Activated naive CD4-positive, alpha-beta T cell (primary cell): ENCODE results near the gene ADARB2.
"Not testable (repeated sequence)": the region's sequence is repeated elsewhere in the genome, so short reads cannot be mapped to it uniquely, and the experiment has no call there.

Experiments
- DNase-seq, 4 experiments: peaks; one replicate each; lab custom pipeline; 2025; lab: John Stamatoyannopoulos, UW

The ADARB2 gene

GRCh38 chr10:1169981-1170866, 567.1 kb downstream of the ADARB2 start:
- DNase-seq: no peak

DNA sequence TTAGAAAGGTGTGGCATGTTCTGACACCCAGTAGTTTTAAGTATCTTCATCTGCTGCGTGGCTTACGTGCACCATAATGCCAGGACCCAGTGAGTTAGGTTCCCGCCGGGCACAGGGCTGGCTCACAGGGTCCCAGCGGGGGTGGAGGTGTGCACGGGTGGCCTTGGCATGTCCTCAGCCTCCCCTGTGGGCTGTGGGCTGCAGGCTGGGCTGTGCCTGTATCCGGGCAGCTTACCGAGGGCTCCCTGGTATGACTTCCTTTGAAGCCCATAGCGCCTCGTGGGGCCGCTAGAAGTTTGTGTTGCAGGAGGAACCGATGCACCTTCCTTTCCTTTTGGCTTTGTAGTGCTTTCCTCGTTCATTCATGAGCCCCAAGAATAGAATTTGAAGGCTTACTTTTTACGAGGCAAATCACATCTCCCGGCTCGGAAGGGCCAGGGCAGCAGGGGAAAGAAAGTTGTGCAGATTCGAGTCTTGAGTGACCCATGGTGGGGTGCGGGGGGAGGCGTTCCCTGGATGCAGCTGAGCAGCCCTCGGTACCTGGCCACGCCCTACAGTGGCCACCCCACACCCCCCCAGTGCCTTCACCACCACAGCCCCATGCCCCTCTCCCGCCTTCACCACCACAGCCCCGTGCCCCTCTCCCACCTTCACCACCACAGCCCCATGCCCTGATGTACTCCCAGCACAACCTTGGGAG, 568.0 kb downstream of the ADARB2 start:
- DNase-seq: no peak

- no peak for DNase-seq
Observed at GRCh38 chr10:1168763-1169162, 568.6 kb downstream of the ADARB2 start.

DNA sequence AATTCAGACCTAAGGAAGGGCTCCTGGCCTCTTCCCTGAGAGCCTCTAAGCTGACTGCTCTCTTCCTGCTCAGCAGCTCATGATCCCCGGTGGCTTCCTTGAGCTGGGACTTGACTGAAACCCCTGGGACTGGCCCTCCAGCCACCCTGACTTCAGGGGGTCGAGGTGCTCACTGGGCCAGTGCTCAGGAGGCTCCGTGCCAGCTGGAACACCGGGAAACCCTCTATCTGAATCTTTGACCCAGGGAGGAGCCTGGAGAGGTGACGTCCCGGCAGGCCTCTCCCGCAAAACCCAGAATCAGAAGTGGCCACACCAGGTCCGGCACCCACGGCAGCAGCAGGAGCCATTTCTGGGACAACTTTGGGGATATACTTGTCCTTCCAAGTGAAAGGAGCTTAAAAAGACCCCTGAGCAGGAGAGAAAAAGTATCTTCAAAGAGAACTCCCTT, 570.5 kb downstream of the ADARB2 start:
- DNase-seq: no peak

- no peak for DNase-seq
Observed at GRCh38 chr10:1166101-1166827, 571.1 kb downstream of the ADARB2 start.

- DNase-seq: no peak
Observed at GRCh38 chr10:1163831-1164230, 573.5 kb downstream of the ADARB2 start.

DNA sequence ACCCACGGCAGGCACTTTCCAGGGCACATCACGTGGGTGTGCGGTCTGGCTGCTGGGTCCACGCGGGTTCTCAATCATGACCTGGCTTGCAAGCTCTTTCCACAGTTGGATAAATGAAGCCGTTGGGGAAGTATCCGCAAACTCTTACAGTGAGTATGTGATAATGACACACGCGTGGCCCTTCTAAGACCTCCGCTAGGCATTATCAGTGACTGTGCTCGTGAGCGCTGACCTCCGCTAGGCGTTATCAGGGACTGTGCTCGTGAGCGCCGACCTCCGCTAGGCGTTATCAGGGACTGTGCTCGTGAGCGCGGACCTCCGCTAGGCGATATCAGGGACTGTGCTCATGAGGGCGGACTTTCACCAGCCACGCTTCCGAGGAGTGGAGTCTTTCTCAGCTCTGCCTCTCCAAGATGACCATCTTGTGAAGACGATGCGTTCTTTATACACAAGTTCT, 574.1 kb downstream of the ADARB2 start:
- DNase-seq: no peak

- no peak for DNase-seq
Observed at GRCh38 chr10:1162481-1163203, 574.7 kb downstream of the ADARB2 start.

- DNase-seq: not testable (repeated sequence)
Observed at GRCh38 chr10:1161315-1161673, 576.0 kb downstream of the ADARB2 start.

DNA sequence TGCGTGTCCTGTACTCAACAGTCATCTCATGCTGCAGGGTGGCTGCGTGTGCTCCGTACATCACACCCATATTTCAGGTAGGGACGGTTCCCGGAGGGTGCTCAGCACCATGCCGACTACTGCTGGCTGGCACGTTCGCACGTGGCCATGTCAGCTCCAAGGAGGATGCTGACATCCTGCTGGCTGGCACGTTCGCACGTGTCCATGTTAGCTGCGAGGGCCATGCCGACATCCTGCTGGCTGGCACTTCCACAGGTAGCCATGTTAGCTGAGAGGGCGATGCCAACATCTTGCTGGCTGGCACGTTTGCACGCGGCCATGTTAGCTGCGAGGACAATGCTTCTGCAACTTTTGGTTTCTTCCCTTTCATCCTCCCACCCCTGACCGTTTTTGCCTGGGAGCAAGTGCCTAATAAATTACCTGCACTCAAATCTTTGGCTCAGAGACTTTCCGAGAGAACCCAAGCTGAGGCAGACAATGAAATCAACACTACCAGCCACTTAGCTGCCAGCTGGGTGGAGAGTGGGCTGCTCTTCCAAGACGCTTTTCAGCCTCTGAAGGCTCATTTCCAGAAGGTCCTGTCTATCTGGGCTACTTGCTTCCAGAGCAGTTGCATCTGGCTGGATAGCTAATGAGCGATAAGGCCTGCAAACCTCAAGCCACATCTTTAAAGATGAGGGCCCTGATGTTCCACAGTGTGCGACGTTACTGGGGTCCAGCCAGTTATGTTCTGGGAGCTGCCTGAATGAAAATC, 576.6 kb downstream of the ADARB2 start:
- no peak for DNase-seq

DNA sequence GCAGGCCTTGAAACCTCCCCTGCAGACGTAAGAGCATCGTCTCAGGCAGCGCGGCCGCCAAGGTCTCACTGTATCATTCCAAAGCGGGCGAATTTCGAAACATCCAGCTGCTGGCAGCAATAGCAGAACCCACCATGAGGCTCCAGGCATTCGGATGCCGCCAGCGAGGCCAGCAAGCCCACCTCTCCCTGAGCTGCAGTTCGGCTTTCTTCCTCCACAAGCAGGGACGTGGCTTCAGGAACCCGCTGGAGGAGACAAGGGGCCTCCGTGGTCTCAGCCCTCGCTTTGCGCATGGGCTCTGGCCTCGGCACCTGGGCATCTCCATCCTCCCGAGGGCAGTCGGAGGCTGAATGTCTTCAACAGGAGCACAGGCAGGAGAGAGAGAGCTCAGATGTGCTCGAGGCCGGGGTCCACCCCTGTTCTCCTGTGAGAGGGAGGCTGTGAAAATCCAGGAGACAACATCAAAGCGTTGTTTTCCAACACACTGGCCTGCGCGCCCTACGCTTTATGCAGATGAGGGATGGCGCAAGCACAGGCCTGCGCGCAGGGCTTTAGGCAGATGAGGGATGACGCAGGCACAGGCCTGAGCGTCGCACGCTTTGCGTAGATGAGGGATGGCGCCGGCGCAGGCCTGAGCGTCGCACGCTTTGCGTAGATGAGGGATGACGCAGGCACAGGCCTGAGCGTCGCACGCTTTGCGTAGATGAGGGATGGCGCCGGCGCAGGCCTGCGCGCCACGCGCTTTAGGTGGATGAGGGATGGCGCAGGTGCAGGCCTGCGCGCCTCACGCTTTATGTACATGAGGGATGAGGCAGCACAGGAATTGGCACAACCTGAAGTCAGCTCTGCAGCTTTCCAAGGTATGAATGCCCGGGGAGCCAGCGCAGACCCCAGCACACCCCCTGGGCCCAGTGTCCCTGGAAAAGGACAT, 577.9 kb downstream of the ADARB2 start:
- no peak for DNase-seq

DNA sequence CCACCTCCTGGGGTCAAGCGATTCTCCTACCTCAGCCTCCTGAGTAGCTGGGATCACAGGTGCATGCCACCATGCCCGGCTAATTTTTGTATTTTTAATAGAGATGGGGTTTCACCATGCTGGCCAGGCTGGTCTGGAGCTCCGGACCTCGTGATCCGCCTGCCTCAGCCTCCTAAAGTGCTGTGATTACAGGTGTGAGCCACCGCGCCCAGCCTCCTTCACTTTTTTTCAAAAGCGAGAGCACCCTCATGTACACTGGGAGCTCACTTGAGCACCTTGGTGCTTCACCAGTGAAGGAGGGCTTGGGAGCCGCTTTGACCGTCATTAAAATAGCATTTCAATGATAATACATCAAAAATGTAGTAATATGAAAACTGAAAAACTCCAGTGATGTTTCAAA, 578.8 kb downstream of the ADARB2 start:
- not testable (repeated sequence) for DNase-seq

DNA sequence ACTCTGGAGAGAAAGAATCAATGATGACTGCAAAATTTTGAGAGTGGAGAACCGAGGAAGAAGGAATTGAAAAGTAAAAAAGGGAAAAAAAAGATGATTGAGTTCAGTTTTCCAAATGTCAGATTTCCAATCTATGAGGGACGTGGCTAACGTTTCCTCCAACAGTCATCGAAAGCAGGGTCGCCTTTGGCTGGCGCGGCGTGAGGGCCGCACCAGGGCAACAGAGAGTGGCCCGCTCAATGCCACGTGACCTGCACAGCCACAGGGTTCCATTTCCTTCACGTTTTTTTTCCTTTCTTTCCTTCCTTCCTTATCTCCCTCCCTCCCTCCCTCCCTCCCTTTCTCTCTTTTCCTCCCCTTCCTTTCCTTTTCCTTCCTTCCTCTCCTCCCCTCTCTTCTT, 579.3 kb downstream of the ADARB2 start:
- DNase-seq: no peak

DNA sequence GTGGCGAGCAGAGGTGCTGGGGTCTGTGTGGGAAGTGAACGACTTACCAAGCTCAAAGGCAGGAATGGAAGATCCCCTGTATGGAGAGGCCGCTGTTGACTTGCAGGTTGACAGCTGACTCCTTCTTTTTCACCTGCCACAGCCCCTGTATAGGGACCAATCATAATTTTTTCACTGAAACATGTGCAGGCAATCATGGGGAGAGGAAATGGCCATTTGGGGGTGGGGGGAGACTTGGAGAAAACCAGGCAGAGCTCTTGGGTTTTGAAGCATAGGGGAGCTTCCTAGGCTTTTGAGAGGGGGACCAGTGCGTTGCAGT, 579.8 kb downstream of the ADARB2 start:
- no peak for DNase-seq

GRCh38 chr10:1156921-1157614, 580.3 kb downstream of the ADARB2 start:
- no peak for DNase-seq

GRCh38 chr10:1156616-1156886, 580.8 kb downstream of the ADARB2 start:
- DNase-seq: no peak

DNA sequence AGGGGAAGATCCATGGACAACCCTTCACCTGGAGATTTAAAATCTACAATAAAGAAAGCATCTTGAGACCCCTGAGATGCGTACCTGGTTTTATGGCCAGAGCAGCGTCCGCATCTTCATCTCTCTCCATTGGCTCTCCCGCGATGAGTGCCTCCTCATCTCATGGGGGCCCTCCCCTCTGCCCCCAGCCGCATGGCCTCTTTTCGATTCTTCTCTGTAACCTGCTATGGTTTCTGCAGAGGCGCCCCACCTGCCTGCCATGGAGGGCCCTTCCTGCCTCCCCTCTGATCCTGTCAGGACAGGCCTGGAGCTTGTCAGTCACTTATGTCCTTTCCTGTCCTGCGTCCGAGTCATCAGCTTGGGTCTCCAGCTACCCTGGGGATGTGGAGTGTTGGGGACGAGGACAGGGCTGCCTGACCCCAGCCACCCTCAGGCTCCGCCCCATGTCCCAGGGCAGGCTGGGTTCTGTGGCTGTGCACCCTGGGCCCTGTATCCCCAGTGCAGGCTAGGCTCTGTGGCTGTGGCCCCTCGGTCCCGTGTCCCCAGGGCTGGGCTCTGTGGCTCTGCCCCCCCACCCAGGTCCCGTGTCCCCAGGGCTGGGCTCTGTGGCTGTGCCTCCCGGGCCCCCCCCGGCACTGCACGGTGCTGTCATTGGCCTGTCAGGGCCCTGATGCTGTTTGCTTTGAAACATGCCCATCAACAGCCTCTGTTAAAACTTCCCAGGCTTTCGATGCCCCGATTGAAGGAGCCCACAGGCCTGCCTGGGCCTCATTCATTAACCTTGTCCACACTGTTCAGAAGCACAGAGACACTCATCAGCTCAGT, 581.3 kb downstream of the ADARB2 start:
- DNase-seq: no peak

DNA sequence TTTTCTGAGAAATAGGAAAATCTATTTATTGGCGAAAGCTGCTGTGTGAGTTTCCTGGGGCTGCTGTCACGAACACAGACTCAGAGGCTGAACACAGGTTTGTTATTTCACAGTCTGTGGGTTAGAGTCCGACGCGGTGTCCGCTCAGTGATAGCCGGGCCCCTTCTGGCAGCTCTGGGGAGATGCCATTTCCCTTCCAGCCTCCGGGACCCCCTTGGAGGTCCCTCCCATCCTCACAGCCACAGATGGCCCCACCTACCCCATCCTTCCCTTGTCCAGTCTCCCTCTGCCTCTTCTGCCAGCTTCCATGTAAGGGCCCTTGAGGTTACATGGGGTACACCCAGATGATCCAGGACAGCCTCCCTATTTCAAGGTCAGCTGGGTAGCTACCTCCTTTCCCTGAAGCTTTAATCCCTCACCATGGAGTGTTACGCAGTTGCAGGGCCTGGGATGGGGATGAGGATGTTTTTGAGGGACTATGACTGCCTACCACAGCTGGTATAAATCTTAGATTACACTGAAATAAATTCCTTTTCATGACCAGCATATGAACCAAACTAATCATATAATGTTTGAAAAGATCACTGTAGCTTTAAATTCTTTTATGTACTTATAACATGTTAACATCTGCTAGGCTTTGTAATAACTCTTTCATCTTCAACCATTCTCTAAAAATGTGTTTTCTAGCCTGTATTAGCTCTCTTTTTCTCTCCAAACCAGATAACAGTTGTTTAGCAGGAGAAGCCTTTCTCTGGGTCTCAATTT, 582.6 kb downstream of the ADARB2 start:
- DNase-seq: no peak
